Measurements from ENCODE around the gene DAB2IP.
A peak's percentile ranks its signal among the peaks of the same experiment; 100 is the strongest.

Gene DAB2IP

GRCh38 chr9:121709798-121710197, 58.4 kb downstream of the DAB2IP start:
- CTCF ChIA-PET, result interaction anchor here (0.7 kb wide), 1 partner anchor 22 kb away, joined by 3 read pairs; no protein-coding TSS in a partner anchor
- Mint-ChIP-seq H3K27ac (no peak overlapping the region), H3K4me3 (no peak overlapping the region)

GRCh38 chr9:121711281-121711680, 59.8 kb downstream of the DAB2IP start:
- DNase-seq, result no peak
- CTCF ChIA-PET, result no interaction called here
- no peaks in the 10 kb centered on the region for H3K36me3 Mint-ChIP-seq
- no peak overlapping the region for H3K4me3 Mint-ChIP-seq
- peaks cover 23% of the 10 kb centered on the region for H3K4me1 Mint-ChIP-seq
- peaks cover 25% of the 10 kb centered on the region for H3K27me3 Mint-ChIP-seq
- H3K27ac Mint-ChIP-seq, result no peak overlapping the region
- no peaks in the 10 kb centered on the region for H3K9me3 Mint-ChIP-seq

More at GRCh38 chr9:121709798-121710197, 58.4 kb downstream of the DAB2IP start:
- Mint-ChIP-seq H3K9me3 (no peaks in the 10 kb centered on the region), H3K27me3 (peaks cover 32% of the 10 kb centered on the region), H3K36me3 (no peaks in the 10 kb centered on the region), H3K4me1 (peaks cover 23% of the 10 kb centered on the region)
- DNase-seq, result no peak

DNA sequence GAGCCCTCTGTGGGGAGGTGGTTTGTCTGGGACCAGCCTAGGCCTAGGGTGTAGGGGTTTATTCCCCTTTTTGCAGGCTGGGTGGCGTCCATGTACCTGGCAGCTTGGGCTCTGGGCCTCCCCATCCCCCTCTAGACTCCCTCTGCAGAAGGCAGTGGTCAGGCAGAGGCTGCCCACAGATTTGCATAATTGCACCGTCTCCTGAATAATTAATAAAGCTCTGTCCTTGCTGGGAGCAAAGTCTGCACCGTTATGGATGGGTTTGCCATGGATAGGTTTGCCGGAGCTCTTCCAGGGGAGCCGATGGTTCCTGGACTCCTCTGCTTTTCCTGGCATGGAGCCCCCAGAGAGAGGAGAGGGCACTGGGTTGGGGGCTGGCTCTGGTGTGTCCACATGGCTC, 60.4 kb downstream of the DAB2IP start:
- H3K36me3 Mint-ChIP-seq, result no peaks in the 10 kb centered on the region
- H3K27ac Mint-ChIP-seq, result no peak overlapping the region
- DNase-seq, result no peak
- CTCF ChIA-PET, result no interaction called here
- H3K9me3 Mint-ChIP-seq, result no peaks in the 10 kb centered on the region
- peaks cover 23% of the 10 kb centered on the region for H3K4me1 Mint-ChIP-seq
- no peak overlapping the region for H3K4me3 Mint-ChIP-seq
- H3K27me3 Mint-ChIP-seq, result peaks cover 20% of the 10 kb centered on the region

GRCh38 chr9:121713400-121714070, 62.1 kb downstream of the DAB2IP start:
- Mint-ChIP-seq H3K27ac (no peak overlapping the region), H3K4me3 (no peak overlapping the region), H3K36me3 (no peaks in the 10 kb centered on the region), H3K4me1 (peaks cover 8% of the 10 kb centered on the region), H3K27me3 (peaks cover 31% of the 10 kb centered on the region), H3K9me3 (no peaks in the 10 kb centered on the region)
- CTCF ChIA-PET, result no interaction called here
- no peak for DNase-seq

- Mint-ChIP-seq H3K4me3 (no peak overlapping the region), H3K4me1 (peaks cover 3% of the 10 kb centered on the region), H3K27me3 (peaks cover 37% of the 10 kb centered on the region), H3K36me3 (no peaks in the 10 kb centered on the region), H3K27ac (no peak overlapping the region), H3K9me3 (no peaks in the 10 kb centered on the region)
- CTCF ChIA-PET, result no interaction called here
- no peak for DNase-seq
Observed at GRCh38 chr9:121714075-121714705, 62.8 kb downstream of the DAB2IP start.

- H3K9me3 Mint-ChIP-seq, result no peaks in the 10 kb centered on the region
- CTCF ChIA-PET, result no interaction called here
- no peak overlapping the region for H3K27ac Mint-ChIP-seq
- H3K27me3 Mint-ChIP-seq, result peaks cover 37% of the 10 kb centered on the region
- no peak for DNase-seq
- H3K4me3 Mint-ChIP-seq, result no peak overlapping the region
- no peaks in the 10 kb centered on the region for H3K4me1 Mint-ChIP-seq
- no peaks in the 10 kb centered on the region for H3K36me3 Mint-ChIP-seq
Observed at GRCh38 chr9:121714873-121715272, 63.4 kb downstream of the DAB2IP start.

GRCh38 chr9:121717141-121717991, 65.9 kb downstream of the DAB2IP start:
- Mint-ChIP-seq H3K27ac (no peak overlapping the region), H3K9me3 (no peaks in the 10 kb centered on the region)
- CTCF ChIA-PET, result interaction anchor here (1.9 kb wide), 1 partner anchor 30 kb away, joined by 4 read pairs; no protein-coding TSS in a partner anchor

GRCh38 chr9:121718084-121718483, 66.7 kb downstream of the DAB2IP start:
- H3K36me3 Mint-ChIP-seq, result no peaks in the 10 kb centered on the region
- no peaks in the 10 kb centered on the region for H3K9me3 Mint-ChIP-seq
- H3K27ac Mint-ChIP-seq, result no peak overlapping the region
- H3K27me3 Mint-ChIP-seq, result peaks cover 47% of the 10 kb centered on the region
- H3K4me1 Mint-ChIP-seq, result no peaks in the 10 kb centered on the region
- no peak for DNase-seq
- H3K4me3 Mint-ChIP-seq, result no peak overlapping the region
- CTCF ChIA-PET, result interaction anchor here (1.9 kb wide), 1 partner anchor 31 kb away, joined by 4 read pairs; no protein-coding TSS in a partner anchor

More at GRCh38 chr9:121717141-121717991, 65.9 kb downstream of the DAB2IP start:
- H3K4me3 Mint-ChIP-seq, result no peak overlapping the region
- H3K36me3 Mint-ChIP-seq, result no peaks in the 10 kb centered on the region
- DNase-seq, result no peak
- peaks cover 43% of the 10 kb centered on the region for H3K27me3 Mint-ChIP-seq
- no peaks in the 10 kb centered on the region for H3K4me1 Mint-ChIP-seq

DNA sequence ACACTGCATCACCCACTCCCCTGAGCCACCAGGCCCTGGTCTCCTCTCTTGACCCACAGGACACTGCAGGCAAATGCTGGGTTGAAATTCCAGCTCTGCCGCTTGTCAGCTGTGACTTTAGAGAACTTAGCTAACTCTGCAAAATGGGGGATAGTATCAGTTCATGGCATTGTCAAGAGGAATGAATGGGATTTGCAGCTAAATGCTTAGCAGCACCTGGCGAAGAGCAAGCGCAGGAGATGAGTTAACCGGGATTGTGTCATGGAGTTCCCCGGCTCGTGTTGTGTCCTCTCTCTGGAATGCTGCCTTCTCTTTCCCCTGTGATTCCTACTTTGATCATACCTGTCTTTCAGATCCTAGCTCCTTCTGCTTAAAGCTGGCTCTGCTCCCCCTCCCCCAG, 67.1 kb downstream of the DAB2IP start:
- Mint-ChIP-seq H3K36me3 (no peaks in the 10 kb centered on the region), H3K9me3 (no peaks in the 10 kb centered on the region), H3K4me1 (no peaks in the 10 kb centered on the region), H3K27ac (no peak overlapping the region), H3K4me3 (no peak overlapping the region), H3K27me3 (peaks cover 51% of the 10 kb centered on the region)
- no peak for DNase-seq
- CTCF ChIA-PET, result interaction anchor here (1.9 kb wide), 1 partner anchor 31 kb away, joined by 4 read pairs; no protein-coding TSS in a partner anchor

GRCh38 chr9:121720311-121721057, 69.0 kb downstream of the DAB2IP start:
- Mint-ChIP-seq H3K27me3 (peaks cover 70% of the 10 kb centered on the region), H3K4me3 (no peak overlapping the region), H3K4me1 (no peaks in the 10 kb centered on the region), H3K9me3 (no peaks in the 10 kb centered on the region), H3K36me3 (no peaks in the 10 kb centered on the region), H3K27ac (no peak overlapping the region)
- DNase-seq, result no peak
- CTCF ChIA-PET, result interaction anchor here (1.2 kb wide), 1 partner anchor 14 kb away, joined by 3 read pairs; no protein-coding TSS in a partner anchor

- Mint-ChIP-seq H3K27ac (no peak overlapping the region), H3K4me1 (no peaks in the 10 kb centered on the region), H3K9me3 (no peaks in the 10 kb centered on the region), H3K27me3 (peaks cover 69% of the 10 kb centered on the region), H3K4me3 (no peak overlapping the region), H3K36me3 (no peaks in the 10 kb centered on the region)
- CTCF ChIA-PET, result interaction anchor here (1.2 kb wide), 1 partner anchor 14 kb away, joined by 3 read pairs; no protein-coding TSS in a partner anchor
- DNase-seq, result no peak
Observed at GRCh38 chr9:121721058-121721350, 69.6 kb downstream of the DAB2IP start.

- peaks cover 72% of the 10 kb centered on the region for H3K27me3 Mint-ChIP-seq
- H3K9me3 Mint-ChIP-seq, result no peaks in the 10 kb centered on the region
- H3K27ac Mint-ChIP-seq, result no peak overlapping the region
- CTCF ChIA-PET, result interaction anchor here (1.2 kb wide), 1 partner anchor 13 kb away, joined by 3 read pairs; no protein-coding TSS in a partner anchor
- no peak for DNase-seq
- no peaks in the 10 kb centered on the region for H3K36me3 Mint-ChIP-seq
- H3K4me3 Mint-ChIP-seq, result no peak overlapping the region
- H3K4me1 Mint-ChIP-seq, result no peaks in the 10 kb centered on the region
Observed at GRCh38 chr9:121721770-121722169, 70.3 kb downstream of the DAB2IP start.

DNA sequence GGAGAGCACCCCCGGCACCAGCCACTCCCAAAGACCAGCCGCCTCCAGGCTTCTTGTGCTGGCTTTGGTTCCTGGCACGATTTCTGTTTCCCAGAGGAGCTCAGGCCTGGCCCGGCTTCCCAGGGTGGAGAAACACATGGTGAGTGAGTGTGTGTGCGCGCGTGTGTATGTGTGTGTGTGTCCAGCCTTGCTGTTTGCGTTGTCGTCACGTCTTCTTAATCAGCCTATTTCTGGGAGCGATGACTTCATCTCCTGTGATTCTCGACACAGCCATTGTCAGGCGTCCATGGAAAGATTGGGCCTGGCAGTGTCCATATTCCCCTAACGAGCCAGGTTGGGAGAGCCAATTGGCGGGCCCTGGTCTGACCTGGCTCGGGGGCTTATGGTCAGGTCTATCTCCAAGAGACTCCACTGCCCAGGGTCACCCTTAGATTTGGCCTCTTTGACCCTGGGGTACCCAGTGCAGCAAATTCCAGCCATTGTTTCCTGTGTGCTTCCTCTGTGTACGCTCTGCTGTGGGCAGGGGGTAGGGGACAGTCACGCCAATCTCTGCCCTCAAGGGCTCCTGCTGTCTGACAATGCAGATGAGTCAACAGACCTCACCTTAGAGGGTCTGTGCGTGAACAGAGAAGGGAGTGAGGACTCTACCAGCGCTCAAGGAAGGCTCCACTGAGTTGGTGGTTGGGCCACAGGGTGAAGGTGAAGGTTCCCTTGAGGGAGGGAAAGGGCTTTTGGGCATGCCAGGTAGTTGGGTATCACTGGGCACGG, 73.8 kb downstream of the DAB2IP start:
- Mint-ChIP-seq H3K27me3 (peaks cover 70% of the 10 kb centered on the region), H3K9me3 (no peaks in the 10 kb centered on the region), H3K4me1 (no peaks in the 10 kb centered on the region), H3K36me3 (no peaks in the 10 kb centered on the region), H3K27ac (peak overlapping the region; percentile 22), H3K4me3 (no peak overlapping the region)
- no peak for DNase-seq
- CTCF ChIA-PET, result no interaction called here

Measured in activated naive CD4-positive, alpha-beta T cell treated with anti-CD3 and anti-CD28 coated beads, Interleukin-2, amount 10 ng/mL, durations not matched to agents 7 days and 5 days (primary cell).